HCT116 (cell line): ENCODE results near the gene GTF3C5.

ENCODE experiments used
- JUND ChIP-seq: IDR thresholded peaks from 2 replicates; pipeline ENCODE4 v1.6.1; 2012
- POLR2A ChIP-seq: IDR thresholded peaks from 2 replicates; pipeline ENCODE4 v1.7.0; 2011; ENCODE audit warnings: borderline replicate concordance; ENCODE audit not compliant: insufficient read depth, insufficient read length; ENCODE audit errors: extremely low read depth
- SIN3A ChIP-seq: IDR thresholded peaks from 2 replicates; pipeline ENCODE4 v1.6.1; 2012; ENCODE audit warnings: low read depth
- TF ChIP-seq, protein P1 (sequence below), 3 experiments: fragments of 200-600 bp in 1 of 3; sonication (generic) in 1 of 3; IDR thresholded peaks in 2 of 3; conservative IDR thresholded peaks in 1 of 3; 2 replicates each; pipeline ENCODE4 v1.5.1; 2012 to 2017; ENCODE audit warnings: low read depth in 2 of 3, low read length in 2 of 3, antibody characterized with exemption in 1 of 3, borderline replicate concordance in 1 of 3, control low read depth in 1 of 3, mild to moderate bottlenecking in 1 of 3, mixed read lengths in 1 of 3, mixed run types in 1 of 3, moderate library complexity in 1 of 3; ENCODE audit not compliant: insufficient read depth in 1 of 3

DNA sequence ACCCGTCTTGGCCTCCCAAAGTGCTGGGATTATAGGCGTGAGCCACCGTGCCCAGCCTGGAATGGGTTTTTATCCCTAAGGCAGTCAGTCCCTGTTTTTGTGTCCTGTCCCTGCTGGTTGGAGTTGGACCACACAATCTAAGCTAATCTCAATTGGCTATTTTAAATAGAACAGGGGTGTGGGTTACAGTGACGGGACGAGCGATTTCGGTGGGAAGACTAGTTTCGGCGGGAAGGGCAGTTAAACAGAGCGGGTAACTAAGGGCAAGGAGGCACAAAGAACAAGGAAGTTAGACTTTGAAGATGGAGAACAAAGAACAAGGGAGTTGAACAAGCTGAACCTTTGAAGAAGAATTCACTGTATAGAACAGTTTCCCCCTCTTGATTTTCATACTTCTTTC lies 1.4 kb downstream of the GTF3C5 start:
- TF ChIP-seq SIN3A (no peak), POLR2A (no peak), JUND (no peak)
- TF ChIP-seq, protein P1, sequence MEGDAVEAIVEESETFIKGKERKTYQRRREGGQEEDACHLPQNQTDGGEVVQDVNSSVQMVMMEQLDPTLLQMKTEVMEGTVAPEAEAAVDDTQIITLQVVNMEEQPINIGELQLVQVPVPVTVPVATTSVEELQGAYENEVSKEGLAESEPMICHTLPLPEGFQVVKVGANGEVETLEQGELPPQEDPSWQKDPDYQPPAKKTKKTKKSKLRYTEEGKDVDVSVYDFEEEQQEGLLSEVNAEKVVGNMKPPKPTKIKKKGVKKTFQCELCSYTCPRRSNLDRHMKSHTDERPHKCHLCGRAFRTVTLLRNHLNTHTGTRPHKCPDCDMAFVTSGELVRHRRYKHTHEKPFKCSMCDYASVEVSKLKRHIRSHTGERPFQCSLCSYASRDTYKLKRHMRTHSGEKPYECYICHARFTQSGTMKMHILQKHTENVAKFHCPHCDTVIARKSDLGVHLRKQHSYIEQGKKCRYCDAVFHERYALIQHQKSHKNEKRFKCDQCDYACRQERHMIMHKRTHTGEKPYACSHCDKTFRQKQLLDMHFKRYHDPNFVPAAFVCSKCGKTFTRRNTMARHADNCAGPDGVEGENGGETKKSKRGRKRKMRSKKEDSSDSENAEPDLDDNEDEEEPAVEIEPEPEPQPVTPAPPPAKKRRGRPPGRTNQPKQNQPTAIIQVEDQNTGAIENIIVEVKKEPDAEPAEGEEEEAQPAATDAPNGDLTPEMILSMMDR (IDR thresholded peaks at IDR 0.05 in 2 of 3, conservative IDR thresholded peaks at IDR 0.05 in 1 of 3; ENCODE audit: borderline replicate concordance in 1 of 3, insufficient read depth in 1 of 3, low read depth in 2 of 3, low read length in 2 of 3) = no peak
